ENCODE results near the gene NRG2. TPM values are rescaled to one million over a fixed set of nuclear protein-coding genes. Genes with fewer than 3 reads are reported as not detected.

Gene NRG2
- total and polyA plus RNA-seq, 2 experiments from 2014 or later: 0.37 to 1.3 TPM

DNA sequence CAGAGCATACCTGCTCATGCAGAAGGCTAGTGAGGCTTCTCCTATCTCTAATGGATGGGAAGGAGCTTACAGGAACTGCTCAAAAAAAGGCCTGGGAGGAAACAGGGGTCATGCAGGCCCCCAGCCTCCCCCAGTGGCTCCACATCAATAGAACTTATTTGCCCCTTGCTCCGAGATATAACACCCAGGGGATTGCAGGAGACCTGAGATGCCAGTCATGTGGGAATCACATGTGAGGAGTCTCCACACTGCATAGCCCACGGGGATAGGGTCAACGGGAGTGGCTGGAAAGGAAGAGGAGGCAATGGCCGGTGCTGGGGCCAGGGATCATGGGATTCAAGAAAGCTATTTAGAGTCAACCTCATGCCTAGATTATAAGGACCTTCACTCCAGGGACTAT lies 76.2 kb downstream of the NRG2 start:
- ATAC-seq (no peak), DNase-seq (ENCODE audit: low spot score) (no peak)
- Histone ChIP-seq H3F3A (replicated peaks; ENCODE audit: low read depth) (no peaks in the 10 kb centered on the region), H3K4me3 (no peak overlapping the region), H3K36me3 (ENCODE audit: insufficient read depth) (no peaks in the 10 kb centered on the region), H3K9me2 (ENCODE audit: insufficient read depth) (no peaks in the 10 kb centered on the region), H4K20me1 (replicated peaks; ENCODE audit: insufficient read depth) (no peaks in the 10 kb centered on the region), H3K79me2 (replicated peaks; ENCODE audit: insufficient read depth) (no peaks in the 10 kb centered on the region), H3K4me1 (ENCODE audit: insufficient read depth) (no peaks in the 10 kb centered on the region), H3K4me2 (no peak overlapping the region), H3K27ac (ENCODE audit: low read depth) (no peak overlapping the region), H2AFZ (no peak overlapping the region), H3K27me3 (ENCODE audit: insufficient read depth) (peaks cover 11% of the 10 kb centered on the region)
- Mint-ChIP-seq H3K4me3 (no peak overlapping the region), H3K27ac (no peak overlapping the region), H3K27me3 (ENCODE audit: insufficient read depth, low read depth, poor library complexity) (peaks cover 8% of the 10 kb centered on the region), H3K36me3 (ENCODE audit: low read depth) (no peaks in the 10 kb centered on the region), H3K9me3 (no peaks in the 10 kb centered on the region), H3K4me1 (no peaks in the 10 kb centered on the region)
- TF ChIP-seq CREB1 (CRISPR knock-in tag; IDR thresholded peaks at IDR 0.05; ENCODE audit: low read depth) (no peak), ZNF114 (CRISPR knock-in tag; IDR thresholded peaks at IDR 0.05) (no peak), EZH2 (IDR thresholded peaks at IDR 0.05; ENCODE audit: low read depth, unreplicated experiment) (no peak), NANOG (IDR thresholded peaks at IDR 0.05; ENCODE audit: borderline replicate concordance) (no peak), EZH2phosphoT487 (IDR thresholded peaks at IDR 0.05; ENCODE audit: unreplicated experiment) (no peak), JUNB (IDR thresholded peaks at IDR 0.05; ENCODE audit: unreplicated experiment) (no peak), REST (IDR thresholded peaks at IDR 0.05; ENCODE audit: unreplicated experiment) (no peak)
- TF ChIP-seq, protein P1, sequence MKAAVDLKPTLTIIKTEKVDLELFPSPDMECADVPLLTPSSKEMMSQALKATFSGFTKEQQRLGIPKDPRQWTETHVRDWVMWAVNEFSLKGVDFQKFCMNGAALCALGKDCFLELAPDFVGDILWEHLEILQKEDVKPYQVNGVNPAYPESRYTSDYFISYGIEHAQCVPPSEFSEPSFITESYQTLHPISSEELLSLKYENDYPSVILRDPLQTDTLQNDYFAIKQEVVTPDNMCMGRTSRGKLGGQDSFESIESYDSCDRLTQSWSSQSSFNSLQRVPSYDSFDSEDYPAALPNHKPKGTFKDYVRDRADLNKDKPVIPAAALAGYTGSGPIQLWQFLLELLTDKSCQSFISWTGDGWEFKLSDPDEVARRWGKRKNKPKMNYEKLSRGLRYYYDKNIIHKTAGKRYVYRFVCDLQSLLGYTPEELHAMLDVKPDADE (IDR thresholded peaks at IDR 0.05): no peak
- TF ChIP-seq, protein P2, sequence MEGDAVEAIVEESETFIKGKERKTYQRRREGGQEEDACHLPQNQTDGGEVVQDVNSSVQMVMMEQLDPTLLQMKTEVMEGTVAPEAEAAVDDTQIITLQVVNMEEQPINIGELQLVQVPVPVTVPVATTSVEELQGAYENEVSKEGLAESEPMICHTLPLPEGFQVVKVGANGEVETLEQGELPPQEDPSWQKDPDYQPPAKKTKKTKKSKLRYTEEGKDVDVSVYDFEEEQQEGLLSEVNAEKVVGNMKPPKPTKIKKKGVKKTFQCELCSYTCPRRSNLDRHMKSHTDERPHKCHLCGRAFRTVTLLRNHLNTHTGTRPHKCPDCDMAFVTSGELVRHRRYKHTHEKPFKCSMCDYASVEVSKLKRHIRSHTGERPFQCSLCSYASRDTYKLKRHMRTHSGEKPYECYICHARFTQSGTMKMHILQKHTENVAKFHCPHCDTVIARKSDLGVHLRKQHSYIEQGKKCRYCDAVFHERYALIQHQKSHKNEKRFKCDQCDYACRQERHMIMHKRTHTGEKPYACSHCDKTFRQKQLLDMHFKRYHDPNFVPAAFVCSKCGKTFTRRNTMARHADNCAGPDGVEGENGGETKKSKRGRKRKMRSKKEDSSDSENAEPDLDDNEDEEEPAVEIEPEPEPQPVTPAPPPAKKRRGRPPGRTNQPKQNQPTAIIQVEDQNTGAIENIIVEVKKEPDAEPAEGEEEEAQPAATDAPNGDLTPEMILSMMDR (conservative IDR thresholded peaks at IDR 0.05; ENCODE audit: low read depth in 2 of 2): no peak

DNA sequence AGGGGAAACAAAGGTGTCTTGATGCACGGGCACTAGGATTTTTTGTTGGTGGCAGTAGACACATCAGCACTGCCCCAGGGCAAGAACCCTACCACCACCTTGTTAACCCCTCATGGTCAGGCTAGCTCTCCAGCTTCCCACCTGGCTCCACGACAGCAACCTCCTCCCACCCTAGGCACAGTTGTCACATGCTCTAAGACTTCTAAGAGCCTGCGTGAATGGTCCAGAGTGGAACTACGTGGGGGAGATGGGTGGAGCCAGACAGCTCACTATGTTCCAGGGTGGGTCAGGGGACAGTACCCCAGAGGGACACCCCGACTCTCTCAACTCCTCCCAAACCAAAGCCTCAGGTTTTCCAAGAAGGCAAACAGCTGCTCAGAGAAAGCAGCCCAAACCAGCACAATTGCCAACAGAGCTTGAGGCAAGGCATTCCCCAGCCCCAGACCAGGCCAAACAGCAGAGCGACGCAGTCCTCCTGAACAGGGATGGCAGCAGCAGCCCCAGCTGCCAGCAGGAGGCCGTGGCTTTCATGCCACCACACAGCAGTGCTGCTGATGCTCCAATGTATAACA lies 78.0 kb downstream of the NRG2 start:
- no peak overlapping the region for H3K27ac Mint-ChIP-seq
- Histone ChIP-seq H3K79me2 (replicated peaks; ENCODE audit: insufficient read depth) (no peaks in the 10 kb centered on the region), H3K4me2 (no peak overlapping the region), H4K20me1 (replicated peaks; ENCODE audit: insufficient read depth) (no peaks in the 10 kb centered on the region), H3F3A (replicated peaks; ENCODE audit: low read depth) (no peaks in the 10 kb centered on the region), H3K4me3 (no peak overlapping the region), H3K4me1 (ENCODE audit: insufficient read depth) (no peaks in the 10 kb centered on the region), H3K27ac (ENCODE audit: low read depth) (no peak overlapping the region), H3K36me3 (ENCODE audit: insufficient read depth) (no peaks in the 10 kb centered on the region), H3K27me3 (ENCODE audit: insufficient read depth) (peaks cover 11% of the 10 kb centered on the region), H2AFZ (no peak overlapping the region), H3K9me2 (ENCODE audit: insufficient read depth) (no peaks in the 10 kb centered on the region)
- DNase-seq (ENCODE audit: low spot score): no peak
- no peaks in the 10 kb centered on the region for H3K4me1 Mint-ChIP-seq
- peaks cover 8% of the 10 kb centered on the region for H3K27me3 Mint-ChIP-seq (ENCODE audit: insufficient read depth, low read depth, poor library complexity)
- ATAC-seq: no peak
- H3K9me3 Mint-ChIP-seq: no peaks in the 10 kb centered on the region
- no peak overlapping the region for H3K4me3 Mint-ChIP-seq
- no peaks in the 10 kb centered on the region for H3K36me3 Mint-ChIP-seq (ENCODE audit: low read depth)
- no peak for TF ChIP-seq ZNF114 (CRISPR knock-in tag; IDR thresholded peaks at IDR 0.05)
- TF ChIP-seq POLR2AphosphoS5 (IDR thresholded peaks at IDR 0.05; ENCODE audit: low read depth): no peak
- no peak for TF ChIP-seq NANOG (IDR thresholded peaks at IDR 0.05; ENCODE audit: borderline replicate concordance)
- TF ChIP-seq EZH2phosphoT487 (IDR thresholded peaks at IDR 0.05; ENCODE audit: unreplicated experiment): no peak
- no peak for TF ChIP-seq EZH2 (IDR thresholded peaks at IDR 0.05; ENCODE audit: low read depth, unreplicated experiment)
- TF ChIP-seq ZNF331 (CRISPR knock-in tag; IDR thresholded peaks at IDR 0.05; ENCODE audit: low read depth): no peak
- TF ChIP-seq JUNB (IDR thresholded peaks at IDR 0.05; ENCODE audit: unreplicated experiment): no peak

All from GM23338 (cell line).